Cerebellar cortex (tissue), 1 donor: ENCODE measurements around the gene CXCL13.
A peak's percentile ranks its signal among the peaks of the same experiment; 100 is the strongest.
"Not testable (repeated sequence)": the region's sequence is repeated elsewhere in the genome, so short reads cannot be mapped to it uniquely, and the experiment has no call there.

ENCODE experiments used
- DNase-seq: peaks from one replicate; pipeline ENCODE4 v3.0.0-alpha.2; 2015; ENCODE audit warnings: low spot score

Gene CXCL13, protein sequence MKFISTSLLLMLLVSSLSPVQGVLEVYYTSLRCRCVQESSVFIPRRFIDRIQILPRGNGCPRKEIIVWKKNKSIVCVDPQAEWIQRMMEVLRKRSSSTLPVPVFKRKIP

GRCh38 chr4:77605210-77605902 lies at the start of gene CXCL13:
TSS of gene CXCL13 (plus strand) at chr4:77605820. CDS start at chr4:77605866, 46 bp downstream.
- DNase-seq: no peak

DNA sequence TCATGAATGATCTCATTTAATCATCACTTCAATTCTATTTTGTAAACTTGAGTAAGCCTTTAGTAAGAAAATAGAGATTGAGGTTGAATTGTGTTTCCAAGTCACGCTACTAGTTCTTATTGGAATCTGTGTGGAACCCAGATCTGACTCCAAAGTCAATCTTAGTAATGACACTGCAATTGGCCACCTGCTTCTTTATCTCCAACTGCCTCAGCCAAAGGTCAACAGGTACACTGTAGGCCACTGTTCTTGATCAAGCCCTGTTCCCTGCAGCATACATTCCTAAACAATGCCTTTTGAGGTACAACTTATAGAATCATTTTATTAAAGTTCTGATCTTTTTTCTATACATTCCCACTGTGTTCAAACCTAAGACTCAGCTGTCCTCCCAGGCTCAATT lies 45.5 kb upstream of the CXCL13 start:
- no peak for DNase-seq

DNA sequence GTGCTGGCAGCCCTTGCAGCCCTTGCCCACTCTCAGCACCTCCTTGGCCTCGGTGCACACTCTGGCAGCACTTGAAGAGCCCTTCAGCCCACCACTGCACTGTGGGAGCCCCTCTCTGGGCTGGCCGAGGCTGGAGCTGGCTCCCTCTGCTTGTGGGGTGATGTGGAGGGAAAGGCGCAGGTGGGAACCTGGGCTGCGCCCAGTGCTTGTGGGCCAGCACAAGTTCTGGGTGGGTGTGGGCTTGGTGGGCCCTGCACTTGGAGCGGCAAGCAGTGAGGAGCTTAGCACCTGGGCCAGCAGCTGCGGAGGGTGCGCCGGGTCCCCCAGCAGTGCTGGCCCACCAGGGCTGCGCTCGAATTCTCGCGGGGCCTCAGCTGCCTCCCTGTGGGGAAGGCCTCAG lies 43.9 kb upstream of the CXCL13 start:
- not testable (repeated sequence) for DNase-seq

DNA sequence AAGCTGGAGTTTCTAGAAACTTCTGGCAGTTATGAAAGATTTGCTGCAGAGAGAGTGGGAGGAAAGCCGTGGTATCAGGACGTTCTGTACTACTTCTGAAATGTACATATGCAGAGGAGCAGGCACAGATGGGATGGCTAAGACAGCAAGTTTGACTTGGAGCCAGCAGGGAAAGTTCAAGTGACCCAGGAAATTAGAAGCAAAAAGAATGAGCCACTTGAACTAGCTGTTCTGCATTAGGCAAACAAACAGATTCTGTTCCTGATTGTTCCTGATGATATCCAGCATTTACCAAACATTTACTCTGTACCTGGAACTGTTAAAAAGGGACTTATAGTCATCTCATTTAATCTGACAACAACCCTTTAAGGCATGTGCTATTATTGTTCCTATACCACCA lies 41.4 kb upstream of the CXCL13 start:
- peak; percentile 13 for DNase-seq

DNA sequence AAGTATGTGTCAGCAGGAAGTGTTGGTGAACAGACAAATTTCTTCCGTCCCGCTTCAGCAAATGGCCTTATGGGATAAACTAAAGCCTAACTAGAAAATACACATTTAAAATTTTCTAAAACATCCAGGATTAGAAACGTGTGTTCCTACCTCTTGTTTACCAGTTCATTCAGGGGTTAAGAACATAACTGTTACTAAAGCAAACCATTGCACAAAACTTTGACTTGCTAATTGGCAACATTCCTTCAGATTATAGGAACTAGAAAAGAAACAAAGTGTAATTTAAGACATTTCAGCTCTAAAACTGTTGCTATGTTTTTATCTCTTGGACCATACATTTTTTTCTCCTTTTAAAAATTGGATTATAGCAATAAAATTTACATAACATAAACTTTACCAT lies 39.5 kb upstream of the CXCL13 start:
- no peak for DNase-seq

GRCh38 chr4:77567549-77567948 lies 38.1 kb upstream of the CXCL13 start:
- DNase-seq: no peak

DNA sequence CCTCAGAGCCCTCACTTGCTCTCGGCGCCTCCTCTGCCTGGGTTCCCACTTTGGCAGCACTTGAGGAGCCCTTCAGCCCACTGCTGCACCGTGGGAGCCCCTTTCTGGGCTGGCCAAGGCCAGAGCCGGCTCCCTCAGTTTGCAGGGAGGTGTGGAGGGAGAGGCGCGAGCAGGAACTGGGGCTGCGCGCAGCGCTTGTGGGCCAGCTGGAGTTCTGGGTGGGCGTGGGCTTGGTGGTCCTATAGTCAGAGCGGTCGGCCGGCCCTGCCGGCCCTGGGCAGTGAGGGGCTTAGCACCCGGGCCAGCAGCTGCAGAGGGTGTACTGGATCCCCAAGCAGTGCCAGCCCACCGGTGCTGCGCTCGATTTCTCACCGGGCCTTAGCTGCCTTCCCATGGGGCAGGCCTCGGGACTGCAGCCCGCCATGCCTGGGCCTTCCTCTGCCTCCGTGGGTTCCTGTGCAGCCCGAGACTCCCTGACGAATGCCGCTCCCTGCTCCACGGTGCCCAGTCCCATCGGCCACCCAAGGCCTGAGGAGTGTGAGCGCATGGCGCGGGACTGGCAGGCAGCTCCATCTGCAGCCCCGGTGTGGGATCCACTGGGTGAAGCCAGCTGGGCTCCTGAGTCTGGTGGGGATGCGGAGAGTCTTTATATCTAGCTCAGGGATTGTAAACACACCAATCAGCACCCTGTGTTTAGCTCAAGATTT lies 35.0 kb upstream of the CXCL13 start:
- not testable (repeated sequence) for DNase-seq

DNA sequence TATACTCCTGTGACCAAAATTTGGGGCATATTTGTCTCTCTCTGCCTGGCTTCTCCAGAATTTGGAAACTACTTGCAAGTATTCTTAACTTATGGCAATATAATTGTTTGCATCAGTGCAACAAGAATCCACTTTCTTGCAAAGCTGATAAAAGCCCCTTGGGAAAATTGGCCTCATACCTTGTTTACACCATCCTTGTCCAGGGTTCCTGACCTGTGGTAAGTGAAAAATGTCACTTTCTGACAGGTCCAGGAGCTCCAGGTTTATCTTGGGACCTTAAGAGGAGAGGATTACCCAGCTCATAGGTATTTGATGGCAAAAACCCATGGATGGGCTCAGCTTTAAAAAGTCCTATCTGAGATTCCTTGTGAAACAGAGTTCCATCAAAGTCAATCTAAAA lies 29.3 kb upstream of the CXCL13 start:
- no peak for DNase-seq

DNA sequence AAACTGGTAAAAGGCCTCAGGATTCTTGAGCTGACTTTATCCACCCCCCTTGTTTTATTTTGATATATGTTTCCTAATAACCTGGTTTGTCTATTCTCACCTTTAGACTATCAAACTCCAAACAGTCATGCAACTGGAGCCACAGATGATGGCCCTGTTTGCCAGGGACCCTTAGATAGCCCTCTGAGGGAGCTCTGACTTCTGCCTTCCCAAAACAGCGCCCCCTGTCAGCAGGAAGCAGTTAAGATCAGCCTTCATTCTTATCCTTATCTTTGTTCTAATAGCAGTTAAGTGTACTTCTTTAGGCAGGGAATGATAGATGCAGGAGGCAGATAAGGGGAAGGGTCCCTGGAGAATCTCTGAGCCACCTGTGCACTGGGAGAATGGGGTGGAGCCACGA lies 27.5 kb upstream of the CXCL13 start:
- DNase-seq: no peak

DNA sequence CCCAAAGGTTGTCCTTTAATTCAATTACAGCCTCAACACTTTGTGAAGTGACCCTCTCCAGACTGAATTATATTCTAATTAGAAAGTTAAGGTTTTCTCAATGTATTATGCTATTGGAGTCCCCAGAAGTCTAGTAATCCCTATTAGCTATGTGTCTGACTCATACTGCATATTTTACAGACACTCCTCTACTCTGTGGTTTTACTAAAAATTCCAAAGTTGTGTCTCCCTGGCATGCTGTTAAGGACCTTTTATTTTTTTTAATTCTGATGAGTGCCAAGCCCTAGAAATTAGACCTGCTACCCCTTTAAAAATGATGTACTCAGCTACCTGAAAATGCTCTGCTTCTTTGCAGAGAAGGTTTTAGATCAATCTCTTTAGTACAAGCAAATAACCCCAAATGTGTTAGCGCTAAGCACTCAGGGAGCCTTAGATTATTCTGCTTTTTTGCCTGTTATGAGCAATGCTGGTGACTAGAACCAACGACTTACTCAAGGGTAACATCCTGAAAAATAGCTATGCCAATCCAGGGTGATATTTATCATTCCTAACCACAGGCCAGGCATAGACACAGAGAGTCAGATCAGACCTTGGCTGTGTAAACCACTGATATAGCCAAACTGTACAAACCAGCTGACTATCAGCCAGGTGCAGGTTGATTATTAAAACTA lies 26.1 kb upstream of the CXCL13 start:
- no peak for DNase-seq

GRCh38 chr4:77581724-77582123 lies 23.9 kb upstream of the CXCL13 start:
- no peak for DNase-seq

DNA sequence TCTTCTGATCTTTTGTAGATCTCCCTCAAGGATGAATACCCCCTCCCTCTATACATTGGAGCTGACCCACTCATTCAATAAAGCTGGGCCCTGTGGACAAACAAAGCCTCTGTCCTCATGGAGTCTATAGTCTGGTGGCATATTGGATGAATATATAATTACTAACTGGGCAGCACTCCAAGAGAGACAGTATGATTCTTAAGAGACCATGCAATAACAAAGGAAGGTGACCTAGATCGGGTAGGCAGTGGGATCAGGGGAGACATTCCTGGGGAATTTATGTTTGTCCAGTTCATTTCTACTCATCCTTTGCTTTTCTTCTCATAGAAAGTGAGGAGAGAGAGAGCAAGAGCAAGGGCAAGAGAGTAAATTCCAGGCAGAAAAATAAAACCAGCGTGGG lies 23.5 kb upstream of the CXCL13 start:
- DNase-seq: no peak

DNA sequence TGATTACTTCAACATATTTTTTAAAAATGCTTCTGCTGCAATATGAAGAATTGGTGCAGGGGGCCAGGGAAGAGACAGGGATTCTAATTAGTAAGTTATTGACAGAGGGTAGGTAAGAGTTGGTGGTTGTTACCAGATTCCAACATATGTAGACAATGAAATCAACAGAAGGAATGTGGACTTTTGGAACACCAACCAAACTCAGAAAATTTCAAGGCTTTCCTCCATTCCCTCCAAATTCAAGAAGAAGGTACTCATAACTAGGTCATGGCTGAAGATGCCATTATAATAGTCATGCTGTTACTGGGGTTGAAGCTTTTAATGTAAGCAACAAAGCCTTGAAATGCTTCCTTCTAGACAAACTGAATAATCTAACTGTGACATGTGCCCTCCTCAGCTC lies 22.9 kb upstream of the CXCL13 start:
- no peak for DNase-seq

GRCh38 chr4:77586951-77587383 lies 18.7 kb upstream of the CXCL13 start:
- DNase-seq: no peak

DNA sequence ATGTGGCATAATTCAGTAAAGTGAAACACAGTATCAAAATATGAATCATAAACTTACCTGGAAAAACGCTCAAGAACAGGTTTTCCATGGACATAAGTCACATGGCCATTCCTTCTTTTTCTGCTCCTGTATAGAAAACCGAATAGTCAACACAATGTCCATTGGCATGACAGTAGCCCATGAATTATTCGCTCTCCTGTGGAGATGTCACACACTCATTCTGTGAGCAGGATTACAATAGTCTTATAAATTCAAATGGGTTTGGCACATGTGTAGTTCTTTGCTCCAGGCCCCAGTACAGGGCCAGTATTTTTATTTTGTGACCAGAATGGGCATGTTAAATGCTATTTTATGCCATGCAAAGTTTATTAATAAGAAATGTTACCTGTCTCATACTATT lies 15.1 kb upstream of the CXCL13 start:
- no peak for DNase-seq

DNA sequence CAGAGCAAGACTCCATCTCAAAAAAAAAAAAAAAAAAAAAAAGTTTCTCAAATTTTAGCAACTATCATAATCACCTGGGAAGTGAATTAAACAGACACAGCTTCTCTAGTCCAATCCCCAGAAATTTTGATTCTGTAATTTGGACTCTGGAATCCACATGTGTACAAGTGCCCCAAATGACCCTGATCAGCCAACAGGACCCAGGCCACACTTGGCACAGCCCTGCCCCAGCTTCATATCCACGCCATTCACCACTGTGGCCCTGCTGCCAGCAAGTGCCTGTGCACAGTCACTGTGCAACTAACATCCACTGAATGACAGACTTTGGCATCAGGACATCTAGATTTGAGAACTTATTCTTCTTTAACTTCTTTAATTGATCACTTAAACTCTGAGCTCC lies 14.1 kb upstream of the CXCL13 start:
- DNase-seq: no peak

GRCh38 chr4:77593101-77593500 lies 12.5 kb upstream of the CXCL13 start:
- DNase-seq: no peak

DNA sequence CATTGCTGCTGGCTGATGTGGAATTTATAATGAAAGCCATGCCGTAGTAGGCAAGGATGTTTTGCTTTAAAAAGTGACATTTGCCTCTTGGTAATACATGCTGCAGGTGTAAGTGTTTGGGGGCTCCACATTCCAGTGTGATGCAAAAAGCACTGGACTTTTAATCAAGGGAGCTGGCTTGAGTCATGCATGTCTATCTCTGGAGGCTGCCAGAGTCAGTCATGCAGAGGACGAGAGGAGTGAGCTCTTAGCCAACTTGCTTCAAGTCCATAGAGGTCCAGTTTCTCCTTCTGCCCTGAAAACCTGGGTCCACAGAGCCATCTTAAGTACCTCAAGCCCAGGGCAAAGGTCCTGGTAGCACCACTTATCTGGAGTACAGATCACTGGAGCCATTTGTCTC lies 11.6 kb upstream of the CXCL13 start:
- no peak for DNase-seq

GRCh38 chr4:77595364-77595973 lies 10.2 kb upstream of the CXCL13 start:
- no peak for DNase-seq

DNA sequence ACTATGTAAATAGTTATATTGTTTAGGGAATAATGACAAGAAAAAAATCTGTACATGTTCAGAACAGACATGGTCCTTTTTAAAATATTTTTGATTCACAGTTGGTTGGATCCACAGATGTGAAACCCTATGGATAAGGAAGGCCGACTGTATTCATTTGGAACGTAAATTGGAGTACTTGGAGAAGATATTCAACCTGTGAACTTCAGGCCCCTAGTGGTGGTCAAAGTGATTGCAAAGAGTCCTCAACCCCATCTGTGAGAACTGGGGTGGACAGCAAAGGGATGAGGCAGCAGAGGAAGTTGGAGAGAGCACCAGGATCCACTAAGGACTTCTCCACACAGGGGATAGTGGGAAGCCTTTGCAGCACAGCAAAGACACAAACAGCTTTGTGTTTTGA lies 6.2 kb upstream of the CXCL13 start:
- DNase-seq: peak; percentile 21

DNA sequence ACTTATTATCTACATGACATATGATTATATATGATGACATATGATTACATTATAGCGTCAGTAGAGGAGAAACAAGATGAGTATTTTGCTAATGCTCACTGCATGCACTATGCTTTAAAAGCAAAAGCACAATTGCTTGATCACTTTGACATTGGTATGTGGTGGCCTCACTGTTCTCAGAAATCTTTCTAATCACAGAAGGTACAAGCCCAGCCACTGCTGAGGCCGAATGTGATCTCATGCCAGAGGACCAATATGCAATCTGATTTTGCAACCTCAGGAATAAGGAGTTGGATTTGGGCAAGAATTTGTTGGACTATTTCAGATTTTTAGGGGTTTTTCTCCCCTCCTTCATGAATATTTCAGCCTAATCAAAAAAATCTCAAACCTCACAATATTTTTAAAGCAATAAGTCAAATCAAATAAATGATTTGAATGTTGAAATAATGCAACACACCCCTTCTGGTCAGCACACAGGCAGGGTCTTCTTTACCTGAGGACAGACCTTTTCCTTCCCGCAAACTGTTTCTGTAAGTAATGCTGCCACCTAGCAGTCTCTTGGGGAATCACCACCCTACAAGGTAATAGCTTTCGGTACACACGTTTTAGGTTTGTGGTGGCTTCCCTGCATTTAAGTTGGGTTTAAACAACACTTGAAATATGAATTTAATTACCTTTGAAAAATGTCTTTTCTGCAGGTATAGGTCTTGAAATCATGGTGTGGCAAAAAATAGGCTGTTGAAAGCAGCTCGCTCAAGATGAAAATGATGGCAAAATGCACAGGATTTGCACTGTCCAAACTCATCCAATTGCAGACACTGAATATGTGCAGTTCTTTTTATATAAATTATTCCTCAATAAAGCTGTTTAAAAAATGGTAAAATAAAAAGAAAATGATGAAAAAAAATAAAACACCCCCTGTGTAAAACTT lies 4.8 kb upstream of the CXCL13 start:
- DNase-seq: peak; percentile 46
